ENCODE measurements around the gene THRA.

GRCh38 chr17:40028595-40028994 is 34.2 kb upstream of the THRA start:
- TF ChIP-seq ARNTL (CRISPR knock-in tag; IDR thresholded peaks at IDR 0.05; ENCODE audit: borderline replicate concordance, low read depth) (no peak), PATZ1 (CRISPR knock-in tag; IDR thresholded peaks at IDR 0.05; ENCODE audit: borderline replicate concordance) (no peak), ZFP30 (CRISPR knock-in tag; IDR thresholded peaks at IDR 0.05) (no peak), TOX (CRISPR knock-in tag; IDR thresholded peaks at IDR 0.05; ENCODE audit: borderline replicate concordance) (no peak), CSRNP3 (CRISPR knock-in tag; IDR thresholded peaks at IDR 0.05) (no peak), PPARA (CRISPR knock-in tag; IDR thresholded peaks at IDR 0.05; ENCODE audit: borderline replicate concordance) (no peak), ZC3H10 (CRISPR knock-in tag; IDR thresholded peaks at IDR 0.05) (no peak), ZNF70 (CRISPR knock-in tag; IDR thresholded peaks at IDR 0.05) (no peak), CREB5 (CRISPR knock-in tag; IDR thresholded peaks at IDR 0.05; ENCODE audit: low read depth) (no peak), ISL1 (CRISPR knock-in tag; IDR thresholded peaks at IDR 0.05) (no peak), RARB (CRISPR knock-in tag; IDR thresholded peaks at IDR 0.05) (no peak), OSR1 (CRISPR knock-in tag; IDR thresholded peaks at IDR 0.05) (no peak)
